Choroid plexus epithelial cell (primary cell): ENCODE measurements around the gene RAB31.
A peak's percentile ranks its signal among the peaks of the same experiment; 100 is the strongest.

Source experiments
- DNase-seq: peaks from one replicate; pipeline ENCODE4 v3.0.0-alpha.2; 2010; ENCODE audit warnings: low read depth
- H3K4me3 ChIP-seq: 2 replicates; pipeline ENCODE4 v1.5.1; 2011; ENCODE audit warnings: low read depth, mild to moderate bottlenecking, control low read depth, low read length, moderate library complexity
- CTCF ChIP-seq: conservative IDR thresholded peaks from 2 replicates; pipeline ENCODE4 v1.5.1; 2011; ENCODE audit warnings: low read depth, mild to moderate bottlenecking, control low read depth, inconsistent platforms, low read length, moderate library complexity

Gene RAB31

GRCh38 chr18:9828506-9829396, 120.7 kb downstream of the RAB31 start:
- H3K4me3 ChIP-seq, result no peak overlapping the region
- no peak for DNase-seq
- TF ChIP-seq CTCF, result no peak

- no peak for DNase-seq
- H3K4me3 ChIP-seq, result no peak overlapping the region
- no peak for TF ChIP-seq CTCF
Observed at GRCh38 chr18:9829397-9829712, 121.3 kb downstream of the RAB31 start.

GRCh38 chr18:9831036-9831722, 123.1 kb downstream of the RAB31 start:
- TF ChIP-seq CTCF, result peak; percentile 40
- DNase-seq, result no peak
- no peak overlapping the region for H3K4me3 ChIP-seq

- TF ChIP-seq CTCF, result no peak
- DNase-seq, result no peak
Observed at GRCh38 chr18:9831723-9832199, 123.7 kb downstream of the RAB31 start.

GRCh38 chr18:9832871-9833270, 124.8 kb downstream of the RAB31 start:
- no peak overlapping the region for H3K4me3 ChIP-seq
- DNase-seq, result no peak
- no peak for TF ChIP-seq CTCF

More at GRCh38 chr18:9831723-9832199, 123.7 kb downstream of the RAB31 start:
- no peak overlapping the region for H3K4me3 ChIP-seq

GRCh38 chr18:9834551-9834950, 126.5 kb downstream of the RAB31 start:
- no peak overlapping the region for H3K4me3 ChIP-seq
- no peak for TF ChIP-seq CTCF
- no peak for DNase-seq
